HG03045 (cell line): ENCODE data around the gene MLYCD.
"Not testable (repeated sequence)": the region's sequence is repeated elsewhere in the genome, so short reads cannot be mapped to it uniquely, and the experiment has no call there.

Experiments used
- ATAC-seq: cut with Tn5 transposase; IDR thresholded peaks from one replicate; pipeline ENCODE4 v1.9.1; 2021; ENCODE audit warnings: mild to moderate bottlenecking, moderate library complexity; ENCODE audit not compliant: unreplicated experiment

MLYCD gene

GRCh38 chr16:83939266-83939855, 40.4 kb downstream of the MLYCD start:
- no peak for ATAC-seq

- ATAC-seq, result no peak
Observed at GRCh38 chr16:83940119-83940518, 41.2 kb downstream of the MLYCD start.

GRCh38 chr16:83940630-83941378, 41.9 kb downstream of the MLYCD start:
- ATAC-seq, result no peak

GRCh38 chr16:83941546-83941945, 42.6 kb downstream of the MLYCD start:
- not testable (repeated sequence) for ATAC-seq

GRCh38 chr16:83942074-83942473, 43.2 kb downstream of the MLYCD start:
- no peak for ATAC-seq

GRCh38 chr16:83942815-83943515, 44.0 kb downstream of the MLYCD start:
- ATAC-seq, result no peak

- no peak for ATAC-seq
Observed at GRCh38 chr16:83943516-83944050, 44.7 kb downstream of the MLYCD start.

- no peak for ATAC-seq
Observed at GRCh38 chr16:83945587-83945986, 46.7 kb downstream of the MLYCD start.

- ATAC-seq, result no peak
Observed at GRCh38 chr16:83946154-83946780, 47.4 kb downstream of the MLYCD start.

- ATAC-seq, result no peak
Observed at GRCh38 chr16:83946781-83947566, 48.1 kb downstream of the MLYCD start.

- ATAC-seq, result no peak
Observed at GRCh38 chr16:83947642-83948234, 48.8 kb downstream of the MLYCD start.

- no peak for ATAC-seq
Observed at GRCh38 chr16:83948914-83949723, 50.2 kb downstream of the MLYCD start.

- no peak for ATAC-seq
Observed at GRCh38 chr16:83949724-83950001, 50.7 kb downstream of the MLYCD start.

- ATAC-seq, result not testable (repeated sequence)
Observed at GRCh38 chr16:83950862-83951399, 52.0 kb downstream of the MLYCD start.

- no peak for ATAC-seq
Observed at GRCh38 chr16:83951544-83951943, 52.6 kb downstream of the MLYCD start.

- no peak for ATAC-seq
Observed at GRCh38 chr16:83952587-83952939, 53.6 kb downstream of the MLYCD start.

GRCh38 chr16:83952940-83953795, 54.3 kb downstream of the MLYCD start, which contains the start of gene OSGIN1:
TSS of gene OSGIN1 (plus strand) at chr16:83953240. CDS start at chr16:83957672, 4,432 bp downstream.
- peak; percentile 76 for ATAC-seq
